ENCODE data around the gene ESRP2.

DNA sequence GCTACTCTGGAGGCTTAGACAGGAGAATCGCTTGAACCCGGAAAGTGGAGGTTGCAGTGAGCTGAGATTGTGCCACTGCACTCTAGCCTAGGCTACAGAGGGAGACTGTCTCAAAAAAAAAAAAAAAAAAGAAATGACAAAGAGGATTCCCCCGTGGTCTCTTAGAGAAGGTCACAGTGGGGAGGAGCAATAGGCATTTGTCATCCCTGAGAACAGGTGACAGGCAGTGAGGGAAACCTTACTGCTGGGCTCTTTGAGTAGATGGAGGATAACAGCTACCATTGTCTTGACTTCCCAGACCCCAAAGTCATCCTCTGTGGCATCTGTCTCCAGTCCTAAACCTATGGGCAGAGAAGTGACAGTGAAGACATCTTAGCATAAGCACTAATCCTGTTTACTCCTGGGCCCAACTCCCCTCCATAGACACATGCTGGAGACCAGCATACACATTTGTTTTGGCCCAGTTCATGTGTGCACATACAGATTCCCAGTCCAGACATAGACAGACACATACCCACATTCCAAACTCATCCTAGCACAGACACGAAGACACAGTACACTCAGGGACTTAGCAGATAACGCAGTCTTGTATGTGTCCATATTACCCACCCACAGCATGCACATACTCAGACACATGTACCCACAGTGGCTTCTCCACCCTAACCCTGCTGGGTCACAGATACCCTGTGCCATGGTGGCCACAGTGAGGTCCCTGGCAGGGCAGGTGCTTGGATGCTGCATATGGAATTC is 2.7 kb downstream of the ESRP2 start:
- TF ChIP-seq, protein P1, sequence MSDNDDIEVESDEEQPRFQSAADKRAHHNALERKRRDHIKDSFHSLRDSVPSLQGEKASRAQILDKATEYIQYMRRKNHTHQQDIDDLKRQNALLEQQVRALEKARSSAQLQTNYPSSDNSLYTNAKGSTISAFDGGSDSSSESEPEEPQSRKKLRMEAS (IDR thresholded peaks at IDR 0.05; ENCODE audit: low read depth, low read length), result no peak
- TF ChIP-seq, protein P2, sequence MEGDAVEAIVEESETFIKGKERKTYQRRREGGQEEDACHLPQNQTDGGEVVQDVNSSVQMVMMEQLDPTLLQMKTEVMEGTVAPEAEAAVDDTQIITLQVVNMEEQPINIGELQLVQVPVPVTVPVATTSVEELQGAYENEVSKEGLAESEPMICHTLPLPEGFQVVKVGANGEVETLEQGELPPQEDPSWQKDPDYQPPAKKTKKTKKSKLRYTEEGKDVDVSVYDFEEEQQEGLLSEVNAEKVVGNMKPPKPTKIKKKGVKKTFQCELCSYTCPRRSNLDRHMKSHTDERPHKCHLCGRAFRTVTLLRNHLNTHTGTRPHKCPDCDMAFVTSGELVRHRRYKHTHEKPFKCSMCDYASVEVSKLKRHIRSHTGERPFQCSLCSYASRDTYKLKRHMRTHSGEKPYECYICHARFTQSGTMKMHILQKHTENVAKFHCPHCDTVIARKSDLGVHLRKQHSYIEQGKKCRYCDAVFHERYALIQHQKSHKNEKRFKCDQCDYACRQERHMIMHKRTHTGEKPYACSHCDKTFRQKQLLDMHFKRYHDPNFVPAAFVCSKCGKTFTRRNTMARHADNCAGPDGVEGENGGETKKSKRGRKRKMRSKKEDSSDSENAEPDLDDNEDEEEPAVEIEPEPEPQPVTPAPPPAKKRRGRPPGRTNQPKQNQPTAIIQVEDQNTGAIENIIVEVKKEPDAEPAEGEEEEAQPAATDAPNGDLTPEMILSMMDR (IDR thresholded peaks at IDR 0.05; ENCODE audit: low read depth, low read length), result no peak
- no peak for TF ChIP-seq POLR2A (IDR thresholded peaks at IDR 0.05; ENCODE audit: extremely low read depth, insufficient read length)
- TF ChIP-seq MYC (IDR thresholded peaks at IDR 0.05; ENCODE audit: low read depth, low read length), result no peak

Measured in NB4 (cell line).